Parathyroid adenoma (tissue), 2 donors: ENCODE results near the gene GTF2E1.
"Not testable (repeated sequence)": the region's sequence is repeated elsewhere in the genome, so short reads cannot be mapped to it uniquely, and the experiment has no call there.

Experiments used
- H2AFZ ChIP-seq: fragments of 300-600 bp; sonication (generic); one replicate; pipeline ENCODE4 v1.7.0; 2017; ENCODE audit warnings: antibody characterized with exemption, mild to moderate bottlenecking
- H3K27ac ChIP-seq: fragments of 300-600 bp; sonication (generic); one replicate; pipeline ENCODE4 v1.7.0; 2017
- H3K27me3 ChIP-seq: fragments of 300-600 bp; sonication (generic); one replicate; pipeline ENCODE4 v1.7.0; 2017; ENCODE audit warnings: low read length; ENCODE audit not compliant: control insufficient read depth, insufficient read depth
- H3K36me3 ChIP-seq: fragments of 300-600 bp; sonication (generic); one replicate; pipeline ENCODE4 v1.7.0; 2017; ENCODE audit warnings: low read length; ENCODE audit not compliant: control insufficient read depth, insufficient read depth
- H3K4me1 ChIP-seq: fragments of 300-600 bp; sonication (generic); one replicate; pipeline ENCODE4 v1.7.0; 2017; ENCODE audit warnings: control low read depth
- H3K4me2 ChIP-seq: fragments of 300-600 bp; sonication (generic); one replicate; pipeline ENCODE4 v1.7.0; 2017; ENCODE audit warnings: low read length
- H3K4me3 ChIP-seq: fragments of 300-600 bp; sonication (generic); one replicate; pipeline ENCODE4 v1.7.0; 2017; ENCODE audit warnings: low read depth, low read length
- H3K79me2 ChIP-seq: fragments of 300-600 bp; sonication (generic); one replicate; pipeline ENCODE4 v1.7.0; 2017; ENCODE audit warnings: control low read depth
- H3K9ac ChIP-seq: fragments of 300-600 bp; sonication (generic); one replicate; pipeline ENCODE4 v1.7.0; 2017; ENCODE audit warnings: mild to moderate bottlenecking
- H3K9me3 ChIP-seq: fragments of 300-600 bp; sonication (generic); one replicate; pipeline ENCODE4 v1.7.0; 2017; ENCODE audit warnings: low read length; ENCODE audit not compliant: control insufficient read depth
- CTCF ChIP-seq: fragments of 300-600 bp; sonication (generic); IDR thresholded peaks from one replicate; pipeline ENCODE4 v1.7.0; 2017; ENCODE audit warnings: antibody characterized with exemption, mild to moderate bottlenecking
- donor health status: primary hyperparathyroidism.

GTF2E1 gene

GRCh38 chr3:120752865-120753264 is 10.3 kb downstream of the GTF2E1 start:
- Histone ChIP-seq H3K9ac (no peak overlapping the region), H3K27ac (no peak overlapping the region), H3K9me3 (no peaks in the 10 kb centered on the region), H3K36me3 (no peaks in the 10 kb centered on the region), H3K27me3 (no peaks in the 10 kb centered on the region), H3K4me1 (peaks cover 13% of the 10 kb centered on the region), H3K79me2 (peaks cover 6% of the 10 kb centered on the region), H3K4me3 (no peak overlapping the region), H3K4me2 (no peak overlapping the region), H2AFZ (no peak overlapping the region)
- TF ChIP-seq CTCF, result no peak

DNA sequence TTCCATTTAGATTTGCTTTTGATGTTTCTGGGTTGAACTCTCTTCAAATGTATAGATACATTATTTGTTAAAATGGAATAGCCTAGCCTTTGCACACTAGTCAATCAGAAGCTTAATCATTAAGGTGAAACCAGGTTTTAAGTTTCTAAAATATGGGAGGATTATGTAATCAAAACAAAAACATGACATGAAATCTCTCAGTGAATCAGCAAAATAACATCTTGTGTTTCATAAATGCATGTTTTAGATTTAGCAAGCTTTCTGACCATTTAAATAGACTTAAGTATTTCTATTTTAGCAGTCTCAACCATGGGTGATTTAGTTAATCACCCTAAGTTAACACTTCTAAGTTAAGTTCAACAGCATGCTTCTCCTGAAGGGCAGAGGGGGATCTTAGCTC is 11.3 kb downstream of the GTF2E1 start:
- no peaks in the 10 kb centered on the region for H3K27me3 ChIP-seq
- no peak overlapping the region for H3K4me3 ChIP-seq
- no peaks in the 10 kb centered on the region for H3K36me3 ChIP-seq
- H2AFZ ChIP-seq, result no peak overlapping the region
- no peaks in the 10 kb centered on the region for H3K9me3 ChIP-seq
- TF ChIP-seq CTCF, result no peak
- no peak overlapping the region for H3K9ac ChIP-seq
- peak overlapping the region; percentile 52 for H3K27ac ChIP-seq
- peaks cover 13% of the 10 kb centered on the region for H3K79me2 ChIP-seq
- H3K4me1 ChIP-seq, result peaks cover 13% of the 10 kb centered on the region
- H3K4me2 ChIP-seq, result peak overlapping the region; percentile 20

- Histone ChIP-seq H3K27me3 (no peaks in the 10 kb centered on the region), H3K4me3 (no peak overlapping the region), H3K36me3 (no peaks in the 10 kb centered on the region), H3K4me1 (peaks cover 13% of the 10 kb centered on the region), H3K9ac (no peak overlapping the region), H3K9me3 (no peaks in the 10 kb centered on the region), H3K4me2 (no peak overlapping the region), H3K79me2 (peaks cover 29% of the 10 kb centered on the region), H2AFZ (no peak overlapping the region), H3K27ac (no peak overlapping the region)
- TF ChIP-seq CTCF, result no peak
Observed at GRCh38 chr3:120756061-120756460, 13.5 kb downstream of the GTF2E1 start.

GRCh38 chr3:120758551-120758950 is 16.0 kb downstream of the GTF2E1 start:
- H2AFZ ChIP-seq, H3K9me3 ChIP-seq, H3K27me3 ChIP-seq, H3K4me2 ChIP-seq, H3K9ac ChIP-seq, H3K4me3 ChIP-seq, H3K36me3 ChIP-seq, H3K4me1 ChIP-seq, H3K27ac ChIP-seq: not testable (repeated sequence)
- H3K79me2 ChIP-seq, result peaks cover 29% of the 10 kb centered on the region

- Histone ChIP-seq H3K36me3 (no peaks in the 10 kb centered on the region), H3K79me2 (peaks cover 31% of the 10 kb centered on the region)
Observed at GRCh38 chr3:120762615-120763014, 20.1 kb downstream of the GTF2E1 start.

More at GRCh38 chr3:120762615-120763014, 20.1 kb downstream of the GTF2E1 start:
- Histone ChIP-seq H3K4me3 (no peak overlapping the region), H3K27ac (no peak overlapping the region), H3K4me1 (peaks cover 13% of the 10 kb centered on the region), H2AFZ (no peak overlapping the region), H3K4me2 (no peak overlapping the region), H3K9ac (no peak overlapping the region), H3K27me3 (no peaks in the 10 kb centered on the region), H3K9me3 (no peaks in the 10 kb centered on the region)
- no peak for TF ChIP-seq CTCF
